ENCODE results near the gene DIP2C. TPM values are rescaled to one million over a fixed set of nuclear protein-coding genes. Genes with fewer than 3 reads are reported as not detected.

The DIP2C gene
- polyA plus RNA-seq, 1 of the 3 experiments (the other 2 are of a cell fraction): 8.7 TPM

GRCh38 chr10:548238-548901 is 141.1 kb downstream of the DIP2C start:
- no peaks in the 10 kb centered on the region for H3K27me3 ChIP-seq (ENCODE audit: insufficient read depth)
- H3K79me2 ChIP-seq (ENCODE audit: insufficient read depth): peaks cover 40% of the 10 kb centered on the region
- no peak overlapping the region for H3K9ac ChIP-seq
- H3F3A ChIP-seq (replicated peaks; ENCODE audit: insufficient read depth): no peaks in the 10 kb centered on the region
- peaks cover 87% of the 10 kb centered on the region for H4K20me1 ChIP-seq (ENCODE audit: insufficient read depth)
- POLR2A ChIA-PET: no interaction called here
- no peaks in the 10 kb centered on the region for H3K36me3 ChIP-seq (replicated peaks in 1 of 2; ENCODE audit: control insufficient read depth in 1 of 2, insufficient read depth in 2 of 2, low read length in 1 of 2)
- TF ChIP-seq PBX3 (IDR thresholded peaks at IDR 0.05) (no peak), POLR2AphosphoS5 (IDR thresholded peaks at IDR 0.05; ENCODE audit: low read depth, low read length) (no peak), GABPA (IDR thresholded peaks at IDR 0.05; ENCODE audit: low read depth) (no peak), EP300 (IDR thresholded peaks at IDR 0.05; ENCODE audit: borderline replicate concordance in 1 of 2, low read depth in 1 of 2, low read length in 1 of 2) (no peak), REST (IDR thresholded peaks at IDR 0.05; ENCODE audit: low read depth, low read length) (no peak), USF1 (IDR thresholded peaks at IDR 0.05; ENCODE audit: borderline replicate concordance, low read depth) (no peak), EZH2phosphoT487 (IDR thresholded peaks at IDR 0.05; ENCODE audit: borderline replicate concordance, low read depth) (no peak), NRF1 (IDR thresholded peaks at IDR 0.05; ENCODE audit: low read depth, low read length) (no peak), RXRA (IDR thresholded peaks at IDR 0.05; ENCODE audit: borderline replicate concordance, low read depth) (no peak), YY1 (IDR thresholded peaks at IDR 0.05; ENCODE audit: low read depth) (no peak), TCF12 (IDR thresholded peaks at IDR 0.05) (no peak), SMC3 (IDR thresholded peaks at IDR 0.05; ENCODE audit: low read depth, low read length) (no peak), MEF2A (IDR thresholded peaks at IDR 0.05; ENCODE audit: borderline replicate concordance, low read depth) (no peak)
- no peak overlapping the region for H3K27ac ChIP-seq (ENCODE audit: low read depth in 2 of 2, low read length in 1 of 2)
- H3K9me3 ChIP-seq: no peaks in the 10 kb centered on the region
- H3K4me1 ChIP-seq (ENCODE audit: control insufficient read depth in 1 of 2, insufficient read depth in 2 of 2, low read depth in 1 of 2, low read length in 1 of 2): peaks cover 13 to 23% of the 10 kb centered on the region in 2 experiments; a peak in 3 of 4 replicates
- no peaks in the 10 kb centered on the region for H3K9me2 ChIP-seq
- no peak overlapping the region for H3K4me3 ChIP-seq (ENCODE audit: low read depth in 2 of 2, low read length in 1 of 2)
- DNase-seq: peak; percentile 56
- CTCF ChIA-PET: interaction anchor here (1.2 to 1.3 kb wide), 2 partner anchors 17 to 37 kb away, joined by 3 to 4 read pairs; no protein-coding TSS in a partner anchor
- WGBS (ENCODE audit: low lambda C conversion rate): 94% methylated on average over 17 of the region's 17 CpGs
- no peak overlapping the region for H2AFZ ChIP-seq (ENCODE audit: low read depth)
- H3K4me2 ChIP-seq: no peak overlapping the region
